Activated CD8-positive, alpha-beta T cell treated with anti-CD3 and anti-CD28 coated beads, Interleukin-2, amount 10 ng/mL, durations not matched to agents 7 days and 5 days (primary cell): ENCODE results near the gene TRIM5. TPM values are rescaled to one million over a fixed set of nuclear protein-coding genes. Genes with fewer than 3 reads are reported as not detected.

ENCODE experiments used
- ATAC-seq: fragments of 150-1000 bp; cut with Tn5 transposase; one replicate; pipeline ENCODE4 v1.10.0; 2021; ENCODE audit warnings: moderate library complexity
- CTCF ChIA-PET: fragments of 350-600 bp; sonication (Branson Sonifier 250); formaldehyde crosslinking; loops from one replicate; lab custom pipeline; 2021; ENCODE audit warnings: antibody characterized with exemption; lab: Charles Lee
- POLR2A ChIA-PET: fragments of 350-600 bp; sonication (Branson Sonifier 250); formaldehyde crosslinking; loops from one replicate; lab custom pipeline; 2021; ENCODE audit warnings: antibody characterized with exemption; lab: Charles Lee
- DNase-seq: peaks from one replicate; pipeline ENCODE4 v3.0.0-alpha.2; 2020
- H3K27ac Mint-ChIP-seq: one replicate; pipeline ENCODE4 v1.8.0; 2021; ENCODE audit warnings: mild to moderate bottlenecking, mixed read lengths
- H3K27me3 Mint-ChIP-seq: one replicate; pipeline ENCODE4 v1.8.0; 2021; ENCODE audit warnings: low read depth, mixed read lengths
- H3K36me3 Mint-ChIP-seq: one replicate; pipeline ENCODE4 v1.8.0; 2021; ENCODE audit warnings: low read depth, mixed read lengths
- H3K4me1 Mint-ChIP-seq: one replicate; pipeline ENCODE4 v1.8.0; 2021; ENCODE audit warnings: low read depth, mixed read lengths
- H3K4me3 Mint-ChIP-seq: one replicate; pipeline ENCODE4 v1.8.0; 2021; ENCODE audit warnings: mild to moderate bottlenecking, mixed read lengths
- H3K9me3 Mint-ChIP-seq: one replicate; pipeline ENCODE4 v1.8.0; 2022; ENCODE audit warnings: mixed read lengths; ENCODE audit not compliant: insufficient read depth
- total RNA-seq, 2 experiments: library from RNA; stranded (reverse); gene quantifications; one replicate each; pipeline ENCODE4 v1.2.3, GENCODE V29; 2021

The TRIM5 gene
- total RNA-seq, 2 experiments from 2014 or later, result 28.1 to 33.4 TPM

GRCh38 chr11:5624489-5625279 is 60.2 kb downstream of the TRIM5 start, which contains the start of gene TRIM34:
Gene TRIM34, plus strand, starts transcription at chr11:5625001. Its CDS starts 7,331 bp downstream, at chr11:5632332.
- DNase-seq (peak; percentile 83), ATAC-seq (peak; percentile 98)
- H3K4me3 Mint-ChIP-seq, result peak within 1 kb of the TSS; percentile 86
- CTCF ChIA-PET, result interaction anchor here (0.6 to 1.7 kb wide), 5 partner anchors 12 to 87 kb away, joined by 3 to 9 read pairs (median 5); partner anchors contain the start of genes TRIM22 and TRIM5
- peaks cover 51% of the 10 kb centered on the region for H3K4me1 Mint-ChIP-seq
- H3K36me3 Mint-ChIP-seq, result peaks cover 25% of the 10 kb centered on the region
- POLR2A ChIA-PET, result interaction anchor here (0.6 to 2.1 kb wide), 7 partner anchors 10 to 95 kb away, joined by 3 to 36 read pairs (median 4); partner anchors contain the start of genes TRIM22 and TRIM5
- peak within 1 kb of the TSS; percentile 92 for H3K27ac Mint-ChIP-seq
- H3K9me3 Mint-ChIP-seq, result no peaks in the 10 kb centered on the region
- no peaks in the 10 kb centered on the region for H3K27me3 Mint-ChIP-seq

GRCh38 chr11:5622802-5623201 is 62.1 kb downstream of the TRIM5 start:
- Mint-ChIP-seq H3K4me3 (peak overlapping the region; percentile 7), H3K36me3 (peaks cover 17% of the 10 kb centered on the region), H3K9me3 (no peaks in the 10 kb centered on the region), H3K27ac (peak overlapping the region; percentile 24), H3K4me1 (peaks cover 34% of the 10 kb centered on the region), H3K27me3 (no peaks in the 10 kb centered on the region)
- DNase-seq (no peak), ATAC-seq (no peak)
- POLR2A ChIA-PET, result no interaction called here
- CTCF ChIA-PET, result interaction anchor here (1.2 to 1.9 kb wide), 3 partner anchors 9 to 67 kb away, joined by 3 to 5 read pairs (median 4); partner anchors contain the start of genes TRIM22 and TRIM5

GRCh38 chr11:5621580-5621979 is 63.3 kb downstream of the TRIM5 start:
- DNase-seq (no peak), ATAC-seq (no peak)
- H3K27me3 Mint-ChIP-seq, result no peaks in the 10 kb centered on the region
- no peaks in the 10 kb centered on the region for H3K9me3 Mint-ChIP-seq
- POLR2A ChIA-PET, result no interaction called here
- H3K36me3 Mint-ChIP-seq, result peaks cover 10% of the 10 kb centered on the region
- H3K27ac Mint-ChIP-seq, result no peak overlapping the region
- H3K4me1 Mint-ChIP-seq, result peaks cover 23% of the 10 kb centered on the region
- H3K4me3 Mint-ChIP-seq, result no peak overlapping the region
- CTCF ChIA-PET, result interaction anchor here (1.6 to 1.9 kb wide), 2 partner anchors 8 to 68 kb away, joined by 3 to 4 read pairs; partner anchors contain the start of gene TRIM22

GRCh38 chr11:5620651-5621521 is 64.0 kb downstream of the TRIM5 start:
- H3K4me3 Mint-ChIP-seq, result no peak overlapping the region
- peaks cover 10% of the 10 kb centered on the region for H3K36me3 Mint-ChIP-seq
- no peaks in the 10 kb centered on the region for H3K27me3 Mint-ChIP-seq
- CTCF ChIA-PET, result interaction anchor here (1.9 kb wide), 1 partner anchor 69 kb away, joined by 4 read pairs; the partner anchor contains the start of gene TRIM22
- no peak for ATAC-seq
- H3K9me3 Mint-ChIP-seq, result no peaks in the 10 kb centered on the region
- H3K27ac Mint-ChIP-seq, result no peak overlapping the region
- H3K4me1 Mint-ChIP-seq, result peaks cover 17% of the 10 kb centered on the region
- no peak for DNase-seq
- POLR2A ChIA-PET, result interaction anchor here (0.7 to 1.4 kb wide), 2 partner anchors 69 to 75 kb away, joined by 4 to 5 read pairs; partner anchors contain the start of gene TRIM22

- Mint-ChIP-seq H3K27me3 (no peaks in the 10 kb centered on the region), H3K27ac (no peak overlapping the region), H3K4me1 (peaks cover 8% of the 10 kb centered on the region), H3K4me3 (no peak overlapping the region), H3K36me3 (peaks cover 8% of the 10 kb centered on the region), H3K9me3 (no peaks in the 10 kb centered on the region)
- ChIA-PET CTCF (interaction anchor here (0.9 kb wide), 1 partner anchor 19 kb away, joined by 3 read pairs; no protein-coding TSS in a partner anchor), POLR2A (no interaction called here)
- DNase-seq (no peak), ATAC-seq (no peak)
Measured at GRCh38 chr11:5618807-5619206, 66.1 kb downstream of the TRIM5 start.

Other genes with a start within 250 kb of the TRIM5 start
- gene OR51I1, start 243.6 kb downstream of the TRIM5 start, total RNA-seq, result not detected
- not detected for gene OR51I2, start 235.8 kb downstream of the TRIM5 start, total RNA-seq
- gene OR52D1, start 196.4 kb downstream of the TRIM5 start, total RNA-seq, result not detected
- not detected for gene UBQLN3, start 175.1 kb downstream of the TRIM5 start, total RNA-seq
- under 1 TPM in 1 of 2 experiments, not detected in 1; 0.23 TPM for gene UBQLNL, start 168.4 kb downstream of the TRIM5 start, total RNA-seq
- not detected for gene OR52H1, start 136.5 kb downstream of the TRIM5 start, total RNA-seq
- gene OR52B6, start 104.2 kb downstream of the TRIM5 start, total RNA-seq, result not detected
- under 1 TPM; 0.47 to 0.58 TPM for gene TRIM6, start 88.4 kb downstream of the TRIM5 start, total RNA-seq
- gene TRIM34, start 60.1 kb downstream of the TRIM5 start, total RNA-seq, result 10 to 100 TPM; 11.9 to 12.3 TPM
- 100 to 1,000 TPM; 228 to 242 TPM for gene TRIM22, start 4.7 kb upstream of the TRIM5 start, total RNA-seq
- gene OR56B1, start 51.4 kb upstream of the TRIM5 start, total RNA-seq, result under 1 TPM; 0.16 to 0.34 TPM
- gene OR52N4, start 69.2 kb upstream of the TRIM5 start, total RNA-seq, result under 1 TPM; 0.63 to 0.71 TPM
- not detected for gene OR52N5, start 98.3 kb upstream of the TRIM5 start, total RNA-seq
- gene OR52N1, start 106.2 kb upstream of the TRIM5 start, total RNA-seq, result not detected
- gene OR52N2, start 123.8 kb upstream of the TRIM5 start, total RNA-seq, result not detected
- not detected for gene OR52E6, start 156.8 kb upstream of the TRIM5 start, total RNA-seq
- gene OR52E8, start 172.6 kb upstream of the TRIM5 start, total RNA-seq, result not detected
- gene OR52E4, start 195.6 kb upstream of the TRIM5 start, total RNA-seq, result not detected
- gene OR52E5, start 208.1 kb upstream of the TRIM5 start, total RNA-seq, result not detected